Caco-2 (cell line): Measurements from ENCODE around the gene KRTAP19-8. TPM values are rescaled to one million over a fixed set of nuclear protein-coding genes. Genes with fewer than 3 reads are reported as not detected.

Experiments used
- BruUV-seq: library from RNA; stranded (reverse); fragments of 400-500 nt; replicated peaks from 2 replicates; lab custom pipeline; 2021; lab: Mats Ljungman, UMichigan
- CTCF ChIA-PET: fragments of 300-600 bp; sonication (Branson Sonifier 250); formaldehyde crosslinking; loops from one replicate; lab custom pipeline; 2022; ENCODE audit warnings: antibody characterized with exemption; lab: Charles Lee
- POLR2A ChIA-PET: fragments of 300-600 bp; sonication (Branson Sonifier 250); formaldehyde crosslinking; loops from one replicate; lab custom pipeline; 2022; ENCODE audit warnings: antibody characterized with exemption; lab: Charles Lee
- DNase-seq, 2 experiments: peaks; one replicate each; pipeline versions ENCODE4 v3.0.0 to v3.0.0-alpha.2; 2020 to 2022
- H3K27me3 ChIP-seq: replicated peaks from 2 replicates; pipeline ENCODE4 v1.6.0; 2011; ENCODE audit warnings: low read length; ENCODE audit not compliant: control insufficient read depth, insufficient read depth
- H3K36me3 ChIP-seq: 2 replicates; pipeline ENCODE4 v1.5.1; 2011; ENCODE audit warnings: low read length; ENCODE audit not compliant: control insufficient read depth, insufficient read depth
- H3K4me1 ChIP-seq: fragments of 250-450 bp; sonication (Bioruptor Pico); 2 replicates; pipeline ENCODE4 v1.5.1; 2020; ENCODE audit warnings: mild to moderate bottlenecking
- H3K4me3 ChIP-seq: 2 replicates; pipeline ENCODE4 v1.5.1; 2011; ENCODE audit warnings: low read depth, mild to moderate bottlenecking, control low read depth, low read length
- H3K9me3 ChIP-seq: fragments of 250-450 bp; sonication (Bioruptor Pico); 2 replicates; pipeline ENCODE4 v1.5.1; 2020; ENCODE audit warnings: mild to moderate bottlenecking, moderate library complexity
- H3K27ac Mint-ChIP-seq: one replicate; pipeline ENCODE4 v1.8.0; 2022; ENCODE audit warnings: mixed read lengths; ENCODE audit not compliant: unreplicated experiment
- H3K27me3 Mint-ChIP-seq: one replicate; pipeline ENCODE4 v1.8.0; 2022; ENCODE audit warnings: mixed read lengths; ENCODE audit not compliant: insufficient read depth, unreplicated experiment
- H3K36me3 Mint-ChIP-seq: one replicate; pipeline ENCODE4 v1.8.0; 2022; ENCODE audit warnings: mild to moderate bottlenecking, mixed read lengths; ENCODE audit not compliant: insufficient read depth, unreplicated experiment
- H3K4me1 Mint-ChIP-seq: one replicate; pipeline ENCODE4 v1.8.0; 2022; ENCODE audit warnings: low read depth, mixed read lengths; ENCODE audit not compliant: unreplicated experiment
- H3K4me3 Mint-ChIP-seq: one replicate; pipeline ENCODE4 v1.8.0; 2022; ENCODE audit warnings: mild to moderate bottlenecking, moderate library complexity, mixed read lengths; ENCODE audit not compliant: unreplicated experiment
- H3K9me3 Mint-ChIP-seq: one replicate; pipeline ENCODE4 v1.8.0; 2022; ENCODE audit warnings: mixed read lengths; ENCODE audit not compliant: unreplicated experiment
- CTCF ChIP-seq, 2 experiments: fragments of 200-600 bp in 1 of 2; IDR thresholded peaks; 1 replicate in 1 of 2; 2 replicates in 1 of 2; pipeline versions ENCODE4 v1.5.1 to v1.8.0; 2011 to 2022; ENCODE audit warnings: antibody characterized with exemption in 1 of 2, control low read depth in 1 of 2, inconsistent platforms in 1 of 2, low read depth in 1 of 2, low read length in 1 of 2, mild to moderate bottlenecking in 1 of 2, moderate library complexity in 1 of 2; ENCODE audit not compliant: insufficient read depth in 1 of 2, severe bottlenecking in 1 of 2, unreplicated experiment in 1 of 2
- intact Hi-C: fragments of 100-400 bp; cut with micrococcal nuclease; formaldehyde crosslinking; loops from one replicate; pipeline ENCODE4 v1.10.0; 2022; ENCODE audit not compliant: unreplicated experiment
- total RNA-seq: library from RNA; stranded (reverse); gene quantifications from 2 replicates; pipeline ENCODE4 v1.2.3, GENCODE V29; 2022

KRTAP19-8 gene
- total RNA-seq, 1 experiment from 2014 or later, result not detected

- Histone ChIP-seq H3K27me3 (no peaks in the 10 kb centered on the region), H3K9me3 (no peaks in the 10 kb centered on the region), H3K36me3 (no peaks in the 10 kb centered on the region), H3K4me1 (no peaks in the 10 kb centered on the region), H3K4me3 (no peak overlapping the region)
- no peak for TF ChIP-seq CTCF (IDR thresholded peaks at IDR 0.05; ENCODE audit: insufficient read depth in 1 of 2, low read depth in 1 of 2, low read length in 1 of 2, severe bottlenecking in 1 of 2, unreplicated experiment in 1 of 2)
- ChIA-PET CTCF (no interaction called here), POLR2A (no interaction called here)
- BruUV-seq, result no TSS peak
- Mint-ChIP-seq H3K4me3 (no peak overlapping the region), H3K27me3 (peaks cover 3% of the 10 kb centered on the region), H3K36me3 (no peaks in the 10 kb centered on the region), H3K27ac (no peak overlapping the region), H3K4me1 (no peaks in the 10 kb centered on the region), H3K9me3 (no peaks in the 10 kb centered on the region)
- intact Hi-C loops, result no loop called here
- DNase-seq, result no peak
Measured at GRCh38 chr21:31011412-31011811, 26.9 kb downstream of the KRTAP19-8 start.

- Histone ChIP-seq H3K36me3 (no peaks in the 10 kb centered on the region), H3K4me1 (no peaks in the 10 kb centered on the region), H3K27me3 (no peaks in the 10 kb centered on the region), H3K4me3 (no peak overlapping the region), H3K9me3 (no peaks in the 10 kb centered on the region)
- H3K36me3 Mint-ChIP-seq, result no peaks in the 10 kb centered on the region
- intact Hi-C loops, result no loop called here
- no peaks in the 10 kb centered on the region for H3K4me1 Mint-ChIP-seq
- CTCF ChIA-PET, result no interaction called here
- TF ChIP-seq CTCF (IDR thresholded peaks at IDR 0.05; ENCODE audit: insufficient read depth in 1 of 2, low read depth in 1 of 2, low read length in 1 of 2, severe bottlenecking in 1 of 2, unreplicated experiment in 1 of 2), result no peak
- POLR2A ChIA-PET, result no interaction called here
- no peak overlapping the region for H3K27ac Mint-ChIP-seq
- no peaks in the 10 kb centered on the region for H3K9me3 Mint-ChIP-seq
- no peak overlapping the region for H3K4me3 Mint-ChIP-seq
- peaks cover 3% of the 10 kb centered on the region for H3K27me3 Mint-ChIP-seq
- no peak for DNase-seq
- BruUV-seq, result no TSS peak
Measured at GRCh38 chr21:31008355-31008754, 29.9 kb downstream of the KRTAP19-8 start.

GRCh38 chr21:31005019-31005418, 33.3 kb downstream of the KRTAP19-8 start:
- Mint-ChIP-seq H3K4me3 (no peak overlapping the region), H3K9me3 (no peaks in the 10 kb centered on the region), H3K4me1 (no peaks in the 10 kb centered on the region), H3K27ac (no peak overlapping the region), H3K36me3 (no peaks in the 10 kb centered on the region), H3K27me3 (peaks cover 14% of the 10 kb centered on the region)
- ChIA-PET CTCF (no interaction called here), POLR2A (no interaction called here)
- TF ChIP-seq CTCF (IDR thresholded peaks at IDR 0.05; ENCODE audit: insufficient read depth in 1 of 2, low read depth in 1 of 2, low read length in 1 of 2, severe bottlenecking in 1 of 2, unreplicated experiment in 1 of 2), result no peak
- no peaks in the 10 kb centered on the region for H3K27me3 ChIP-seq
- H3K36me3 ChIP-seq, result no peaks in the 10 kb centered on the region
- BruUV-seq, result no TSS peak
- H3K4me3 ChIP-seq, result no peak overlapping the region
- DNase-seq, result no peak
- no peaks in the 10 kb centered on the region for H3K9me3 ChIP-seq
- H3K4me1 ChIP-seq, result no peaks in the 10 kb centered on the region
- intact Hi-C loops, result no loop called here
